ENCODE measurements around the gene GRM7.

GRM7 gene

GRCh38 chr3:7620401-7620800 is 759.5 kb downstream of the GRM7 start:
- H3K36me3 ChIP-seq = no peaks in the 10 kb centered on the region
- TF ChIP-seq CTCF (IDR thresholded peaks at IDR 0.05; ENCODE audit: low read depth, low read length) = no peak
- H3K4me3 ChIP-seq (ENCODE audit: low read depth, low read length) = no peak overlapping the region
- no peaks in the 10 kb centered on the region for H3K27me3 ChIP-seq
- no peak for DNase-seq
- H3K4me1 ChIP-seq = no peaks in the 10 kb centered on the region
- no peaks in the 10 kb centered on the region for H3K9me3 ChIP-seq

GRCh38 chr3:7621046-7621630 is 760.2 kb downstream of the GRM7 start:
- Histone ChIP-seq H3K4me1 (no peaks in the 10 kb centered on the region), H3K4me3 (ENCODE audit: low read depth, low read length) (no peak overlapping the region), H3K27me3 (no peaks in the 10 kb centered on the region), H3K9me3 (no peaks in the 10 kb centered on the region), H3K36me3 (no peaks in the 10 kb centered on the region)
- TF ChIP-seq CTCF (IDR thresholded peaks at IDR 0.05; ENCODE audit: low read depth, low read length) = no peak
- DNase-seq = no peak

- Histone ChIP-seq H3K27me3 (no peaks in the 10 kb centered on the region), H3K9me3 (no peaks in the 10 kb centered on the region), H3K4me3 (ENCODE audit: low read depth, low read length) (no peak overlapping the region), H3K36me3 (no peaks in the 10 kb centered on the region), H3K4me1 (no peaks in the 10 kb centered on the region)
- DNase-seq = no peak
- no peak for TF ChIP-seq CTCF (IDR thresholded peaks at IDR 0.05; ENCODE audit: low read depth, low read length)
Observed at GRCh38 chr3:7621651-7622050, 760.7 kb downstream of the GRM7 start.

GRCh38 chr3:7625021-7625420 is 764.1 kb downstream of the GRM7 start:
- DNase-seq = no peak
- TF ChIP-seq CTCF (IDR thresholded peaks at IDR 0.05; ENCODE audit: low read depth, low read length) = no peak
- H3K36me3 ChIP-seq = no peaks in the 10 kb centered on the region
- H3K27me3 ChIP-seq = no peaks in the 10 kb centered on the region
- H3K9me3 ChIP-seq = no peaks in the 10 kb centered on the region
- H3K4me3 ChIP-seq (ENCODE audit: low read depth, low read length) = no peak overlapping the region
- H3K4me1 ChIP-seq = no peaks in the 10 kb centered on the region; the same call in 1 of the 2 replicates

- H3K9me3 ChIP-seq = no peaks in the 10 kb centered on the region
- H3K4me1 ChIP-seq = peaks cover 6% of the 10 kb centered on the region; the same call in 1 of the 2 replicates
- DNase-seq = peak; percentile 2
- no peak for TF ChIP-seq CTCF (IDR thresholded peaks at IDR 0.05; ENCODE audit: low read depth, low read length)
- no peak overlapping the region for H3K4me3 ChIP-seq (ENCODE audit: low read depth, low read length)
- H3K36me3 ChIP-seq = no peaks in the 10 kb centered on the region
- no peaks in the 10 kb centered on the region for H3K27me3 ChIP-seq
Observed at GRCh38 chr3:7630351-7630911, 769.5 kb downstream of the GRM7 start.

GRCh38 chr3:7630925-7631324 is 770.0 kb downstream of the GRM7 start:
- Histone ChIP-seq H3K27me3 (no peaks in the 10 kb centered on the region), H3K4me3 (ENCODE audit: low read depth, low read length) (0 out of 2 replicates have a peak overlapping the region, but pooled peaks have one; percentile 9), H3K9me3 (no peaks in the 10 kb centered on the region), H3K36me3 (no peaks in the 10 kb centered on the region), H3K4me1 (peaks cover 6% of the 10 kb centered on the region; the same call in 1 of the 2 replicates)
- DNase-seq = peak; percentile 81
- peak; percentile 40 for TF ChIP-seq CTCF (IDR thresholded peaks at IDR 0.05; ENCODE audit: low read depth, low read length)
